ENCODE measurements around the gene SUN5.
"Not testable (repeated sequence)": the region's sequence is repeated elsewhere in the genome, so short reads cannot be mapped to it uniquely, and the experiment has no call there.

Gene SUN5

DNA sequence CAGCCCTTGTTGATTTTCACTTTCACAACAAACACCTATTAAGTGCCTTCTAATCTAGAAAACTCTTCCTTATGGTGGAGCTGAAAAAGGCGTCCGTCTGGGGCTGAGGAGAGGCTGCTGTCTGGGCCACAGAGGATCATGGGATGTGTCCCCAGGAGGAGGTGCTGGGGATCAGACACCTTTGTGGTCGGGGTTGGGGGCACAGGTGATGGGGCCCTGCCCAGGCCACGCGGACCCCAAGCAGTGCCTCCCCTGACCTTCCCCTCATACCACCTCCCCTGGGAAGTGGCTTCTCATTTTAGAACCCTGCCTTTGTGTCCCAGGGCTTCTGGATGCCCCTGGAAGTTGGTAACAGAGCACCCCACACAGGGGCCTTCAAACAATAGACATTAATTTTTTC is 41.1 kb downstream of the SUN5 start:
- no peak for DNase-seq

DNA sequence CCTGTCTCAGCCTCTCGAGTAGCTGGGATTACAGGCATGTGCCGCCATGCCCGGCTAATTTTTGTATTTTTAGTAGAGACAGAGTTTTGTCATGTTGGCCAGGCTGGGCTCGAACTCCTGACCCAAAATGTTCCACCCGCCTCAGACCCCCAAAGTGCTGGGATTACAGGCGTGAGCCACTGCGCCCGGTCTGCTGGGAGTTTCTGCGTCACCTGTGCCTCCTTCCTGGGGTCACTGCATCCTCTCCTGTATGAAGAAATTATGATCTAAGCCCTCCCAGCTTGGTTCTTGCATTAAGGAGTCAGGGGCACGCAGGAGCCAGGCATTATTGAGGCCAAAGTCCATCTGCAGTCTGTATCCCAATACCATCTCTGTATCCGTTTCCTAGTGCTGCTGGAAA is 41.6 kb downstream of the SUN5 start:
- not testable (repeated sequence) for DNase-seq

DNA sequence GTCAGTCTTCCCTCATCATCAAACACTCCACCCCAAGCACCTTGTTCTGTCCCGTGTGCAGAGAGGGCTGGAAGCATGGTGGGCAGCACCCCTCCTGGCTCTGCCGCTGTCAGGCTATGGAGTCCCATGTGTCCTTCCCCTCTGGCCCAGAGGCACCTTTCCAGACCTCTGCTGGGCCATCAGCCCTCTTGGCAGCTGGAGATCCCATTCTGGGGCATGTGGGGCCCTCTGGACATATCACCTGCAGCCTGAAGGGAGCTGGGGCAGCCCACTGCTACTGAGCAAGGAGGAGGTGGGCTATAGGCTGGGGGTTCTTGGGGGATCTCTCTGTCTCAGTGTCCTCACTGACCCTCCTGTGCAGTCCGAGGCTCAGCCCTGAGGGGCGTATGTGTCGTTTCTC is 42.2 kb downstream of the SUN5 start:
- no peak for DNase-seq

DNA sequence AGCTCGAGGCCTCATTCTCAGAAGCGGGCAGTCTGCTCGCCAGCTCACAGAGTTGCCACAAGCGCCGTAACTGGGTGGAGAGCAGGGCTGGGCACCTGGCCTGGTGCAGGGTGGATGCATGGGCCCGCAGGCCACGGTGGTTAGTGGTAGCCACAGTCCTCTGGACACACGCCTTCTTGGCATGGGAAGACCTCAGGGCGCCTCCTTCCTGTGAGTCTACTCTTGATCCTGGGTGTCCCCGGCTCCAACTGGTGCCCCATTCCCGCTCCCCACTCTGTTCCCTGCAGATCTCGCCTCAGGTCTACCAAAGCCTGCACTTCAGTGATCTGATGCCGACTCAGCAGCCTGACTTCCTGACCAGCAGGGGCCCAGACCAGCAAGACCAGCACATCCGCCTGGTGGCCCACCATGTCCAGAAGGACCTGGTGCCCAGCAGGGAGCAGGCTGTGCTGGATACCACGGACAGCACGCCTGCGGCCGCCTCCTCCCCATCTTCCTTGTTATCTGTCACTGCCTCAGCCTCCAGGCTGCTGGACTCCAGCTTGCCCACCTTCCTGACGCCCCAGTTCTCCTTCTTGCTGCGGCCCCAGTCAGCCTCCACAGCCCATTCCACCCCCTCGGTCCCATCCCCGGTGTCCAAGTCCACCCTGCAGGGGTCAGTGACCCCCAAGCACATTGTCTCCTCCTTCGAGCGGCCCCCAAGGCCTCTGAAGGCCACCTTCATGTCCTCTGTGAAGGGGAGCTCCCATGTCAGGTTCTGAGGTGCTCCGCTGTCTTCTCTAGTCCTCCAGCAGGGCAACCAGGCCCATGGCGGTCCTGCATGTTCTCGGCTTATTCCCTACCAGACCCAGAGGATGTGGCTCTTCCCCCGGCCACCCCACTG is 43.1 kb downstream of the SUN5 start:
- DNase-seq = no peak

DNA sequence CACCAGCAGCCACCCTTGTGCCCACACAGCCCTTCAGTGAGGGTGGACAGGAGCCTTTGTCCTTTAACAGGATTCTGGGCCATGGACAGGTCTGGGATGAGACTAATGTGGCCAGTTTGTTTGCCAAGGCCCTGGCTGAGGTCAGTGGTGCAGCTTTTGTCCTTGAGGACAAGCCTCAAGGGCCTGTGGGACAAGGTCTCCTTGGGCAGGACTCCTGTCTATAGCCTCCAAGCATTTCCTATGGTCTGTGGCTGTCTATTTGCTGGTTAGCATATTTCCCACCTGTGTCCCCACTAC is 44.1 kb downstream of the SUN5 start:
- no peak for DNase-seq

DNA sequence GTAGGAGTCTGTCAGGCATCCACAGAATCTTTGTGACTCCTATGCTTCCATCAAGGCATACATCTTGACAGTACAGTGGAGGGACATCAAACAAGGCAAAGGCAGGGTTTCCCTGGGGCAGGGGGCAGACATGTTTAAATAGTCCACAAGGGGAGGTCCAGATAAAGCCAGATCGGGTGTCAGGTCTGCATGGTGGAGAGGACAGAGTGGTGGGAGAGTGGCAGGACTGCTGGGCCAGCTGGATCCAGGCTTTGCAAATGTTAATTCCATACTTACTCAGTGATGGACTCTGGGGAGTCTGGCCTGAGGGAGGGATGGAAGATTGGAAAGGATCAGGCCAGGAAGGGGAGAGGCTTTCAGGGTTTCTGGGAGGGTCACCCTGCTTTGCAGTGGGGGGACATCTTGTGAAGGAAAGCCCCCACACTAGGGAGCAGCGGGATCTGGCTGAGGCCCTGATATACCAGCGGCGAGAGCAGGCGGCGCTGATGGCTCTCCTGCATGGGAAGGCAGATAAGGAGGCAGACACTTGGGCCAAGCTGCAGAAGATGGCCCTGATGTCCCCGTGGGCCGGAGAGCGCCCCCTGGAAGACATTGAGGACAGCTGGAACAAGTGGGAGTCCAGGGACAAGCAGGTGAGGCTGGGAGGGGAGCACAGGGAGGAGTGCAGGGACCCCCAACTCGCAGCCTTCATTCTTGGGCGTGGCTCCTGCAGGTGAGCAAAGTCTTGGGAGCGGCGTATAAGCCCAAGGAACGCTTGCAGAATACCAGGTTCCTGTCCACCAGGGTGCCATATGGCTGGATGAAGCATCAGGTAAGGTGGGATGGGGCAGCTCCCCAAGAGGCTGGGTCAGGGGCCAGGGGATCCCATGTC is 44.6 kb downstream of the SUN5 start:
- no peak for DNase-seq

DNA sequence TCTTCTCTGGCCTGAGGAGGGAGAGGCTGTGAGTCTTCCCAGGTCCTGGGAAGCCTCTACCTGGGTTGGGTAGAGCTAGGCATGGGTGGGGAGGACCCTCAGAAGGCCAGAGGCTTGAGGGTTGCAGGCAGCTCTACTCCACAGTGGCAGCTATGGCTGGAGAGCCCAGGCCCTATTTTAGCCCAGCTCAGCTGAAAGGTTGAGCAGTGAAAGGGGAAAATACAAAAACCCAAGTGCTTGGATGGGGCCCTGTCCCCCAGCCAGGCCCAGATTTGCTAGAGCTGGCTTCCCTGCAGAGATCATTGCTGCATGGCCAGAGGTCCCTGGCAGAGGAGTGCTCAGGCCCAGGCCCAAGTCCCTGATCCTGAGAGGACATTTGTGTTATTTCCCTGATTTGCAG is 45.7 kb downstream of the SUN5 start:
- DNase-seq = no peak

DNA sequence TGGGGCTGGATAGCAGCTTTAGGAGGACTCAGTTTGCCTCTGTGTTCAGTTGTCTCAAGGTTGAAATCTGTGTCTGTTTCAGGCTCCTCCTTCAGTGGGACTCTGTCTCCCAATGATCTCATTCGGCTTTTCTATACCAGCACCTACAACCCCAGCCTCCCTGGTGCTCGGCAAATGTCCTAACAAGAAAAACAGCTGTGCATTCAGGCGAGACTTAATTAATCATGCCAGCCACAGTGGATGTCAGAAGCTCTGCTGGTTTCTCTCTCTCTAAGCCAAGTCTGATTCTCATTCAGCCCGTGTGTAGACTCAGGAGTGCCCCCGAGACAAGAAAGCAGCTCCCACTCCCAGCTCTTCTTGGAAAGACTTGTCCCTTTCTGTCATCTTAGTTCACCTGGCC is 46.8 kb downstream of the SUN5 start:
- DNase-seq = no peak

DNA sequence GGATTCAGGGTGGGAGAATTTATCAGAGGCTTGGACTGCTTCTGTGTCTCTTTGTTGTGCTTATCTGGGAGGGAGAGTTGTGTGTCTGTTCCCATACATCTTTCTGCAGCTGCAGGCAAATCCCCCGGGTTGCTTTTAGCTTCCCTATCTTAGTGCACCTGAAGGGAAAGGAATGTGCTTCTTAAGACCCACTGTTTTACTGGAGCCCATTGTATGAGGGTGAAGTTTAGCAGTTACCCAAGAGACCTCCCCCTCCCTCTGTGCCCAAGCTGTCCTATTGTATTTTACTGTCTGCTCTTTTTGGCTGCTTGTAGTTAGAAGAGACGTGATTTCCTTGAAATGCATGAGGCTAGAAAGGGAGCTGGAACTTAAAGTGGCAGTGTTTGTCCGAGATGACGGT is 53.7 kb downstream of the SUN5 start:
- DNase-seq = not testable (repeated sequence)

DNA sequence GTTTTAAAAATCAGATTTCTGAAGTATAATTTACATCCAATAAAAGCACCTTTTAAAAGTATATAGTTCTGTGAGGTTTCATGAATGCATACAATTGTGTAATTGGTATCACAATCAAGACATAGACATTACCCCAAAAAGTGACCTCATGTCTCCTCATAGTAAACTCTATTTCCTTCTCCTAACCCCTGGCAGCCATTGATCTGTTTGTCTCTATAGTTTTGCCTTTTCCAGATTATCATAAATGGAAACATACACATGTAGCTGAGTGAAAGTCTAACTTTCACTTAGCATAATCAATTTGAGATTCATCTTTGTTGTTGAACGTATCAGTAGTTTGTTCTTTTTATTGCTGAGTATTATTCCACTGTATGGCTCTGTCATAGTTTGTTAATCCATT is 57.6 kb downstream of the SUN5 start:
- no peak for DNase-seq

DNA sequence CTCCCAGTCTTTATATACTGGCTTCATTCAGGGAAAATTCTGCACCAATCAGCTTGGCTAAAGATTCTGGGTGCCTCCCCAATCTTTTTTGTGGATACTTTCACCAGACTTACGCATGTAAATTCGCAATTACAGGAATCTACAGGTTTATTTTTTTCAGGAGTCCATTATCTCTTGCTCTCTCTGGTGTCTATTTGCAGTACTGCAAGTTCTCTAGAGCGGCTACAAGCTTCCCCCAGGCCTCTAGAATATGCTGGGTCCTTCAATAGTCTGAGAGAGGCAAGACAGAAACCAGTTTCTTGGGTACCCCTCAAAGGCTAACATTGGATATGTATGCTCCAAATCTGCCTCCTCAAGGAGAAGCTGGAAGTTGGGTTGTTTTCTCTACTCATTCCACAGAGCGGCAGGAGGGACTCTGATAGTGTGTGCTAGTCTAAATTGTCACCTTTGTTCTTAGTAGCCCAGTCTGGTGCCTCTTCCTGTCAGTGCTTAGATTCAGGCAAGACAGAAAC is 58.5 kb downstream of the SUN5 start:
- peak; percentile 11 for DNase-seq

DNA sequence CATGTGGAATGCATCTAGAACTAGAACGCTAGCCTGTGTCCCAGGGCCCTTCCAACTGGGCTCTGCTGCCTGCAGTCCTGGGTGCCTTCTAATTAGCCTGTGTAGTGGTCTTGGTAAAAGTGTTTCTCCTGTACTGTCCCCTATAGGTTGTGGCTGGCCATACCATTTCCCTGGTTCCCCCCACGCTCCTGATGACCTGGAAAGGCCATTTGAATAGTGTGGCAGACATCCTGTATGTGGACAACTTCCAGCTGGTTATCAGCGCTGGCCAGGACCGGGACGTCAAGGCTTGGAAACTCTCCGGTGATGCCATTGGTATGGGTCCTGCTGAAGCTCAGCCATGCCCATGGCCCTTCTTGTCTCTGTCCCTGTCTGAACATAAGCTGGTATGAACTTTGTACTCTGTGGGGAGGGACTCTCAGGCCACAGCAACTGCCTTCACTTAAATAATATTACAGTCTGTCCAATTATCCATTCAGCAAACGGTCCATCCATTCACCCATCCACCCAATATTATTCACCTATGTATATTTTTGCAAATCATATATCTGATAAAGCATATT is 60.7 kb downstream of the SUN5 start:
- DNase-seq = no peak

DNA sequence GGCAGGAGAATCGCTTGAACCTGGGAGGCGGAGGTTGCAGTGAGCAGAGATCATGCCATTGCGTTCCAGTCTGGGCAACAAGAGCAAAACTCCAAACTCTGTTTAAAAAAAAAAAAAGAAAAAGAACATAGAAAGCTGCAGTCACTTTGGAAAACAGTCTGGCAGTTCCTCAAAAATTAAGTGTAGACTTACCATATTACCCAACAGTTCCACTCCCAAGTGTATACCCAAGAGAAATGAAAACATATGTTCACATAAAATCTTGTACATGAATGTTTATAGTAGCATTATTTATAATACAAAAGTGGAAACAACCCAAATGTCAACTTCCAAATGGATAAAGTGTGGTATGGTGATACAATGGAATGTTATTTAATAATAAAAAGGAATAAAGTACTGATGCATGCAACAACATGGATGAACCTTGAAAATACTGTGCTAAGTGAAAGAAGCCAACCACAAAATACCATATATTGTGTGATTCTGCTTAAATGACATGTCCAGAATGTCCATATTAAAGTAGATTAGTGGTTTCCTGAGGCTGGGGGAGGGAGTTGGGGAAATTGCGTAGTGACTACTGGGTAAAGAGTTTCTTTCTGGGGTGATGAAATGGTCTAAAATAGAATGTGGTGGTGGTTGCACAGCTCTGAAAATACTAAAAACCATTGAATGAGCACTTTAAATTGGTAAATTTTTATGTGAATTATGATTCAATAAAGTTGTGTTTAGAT is 62.9 kb downstream of the SUN5 start:
- no peak for DNase-seq

DNA sequence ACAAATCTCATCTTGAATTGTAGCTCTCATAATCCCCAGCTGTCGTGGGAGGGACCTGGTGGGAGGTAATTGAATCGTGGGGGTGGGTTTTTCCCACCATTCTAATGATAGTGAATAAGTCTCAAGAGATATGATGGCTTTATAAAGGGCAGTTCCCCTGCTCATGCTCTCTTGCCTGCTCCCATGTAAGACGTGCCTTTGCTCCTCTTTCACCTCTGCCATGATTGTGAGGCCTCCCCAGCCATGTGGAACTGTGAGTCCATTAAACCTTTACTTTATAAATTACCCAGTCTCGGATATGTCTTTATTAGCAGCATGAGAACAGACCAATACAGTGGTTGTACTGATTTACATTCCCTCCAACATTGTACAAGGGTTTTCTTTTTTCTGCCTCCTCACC is 69.7 kb downstream of the SUN5 start:
- DNase-seq = no peak

Measured in fibroblast of skin of back (primary cell).